AG04449 (cell line): ENCODE measurements around the gene BRSK1.
A peak's percentile ranks its signal among the peaks of the same experiment; 100 is the strongest.

Experiments
- CTCF ChIA-PET: fragments of 350-600 bp; formaldehyde crosslinking; extraction: SDS; loops from one replicate; lab custom pipeline; 2021; ENCODE audit warnings: antibody characterized with exemption; lab: Yijun Ruan, JAX
- POLR2A ChIA-PET: fragments of 400-600, 350-600 bp; formaldehyde crosslinking; extraction: SDS; loops from one replicate; lab custom pipeline; 2020; ENCODE audit warnings: antibody characterized with exemption, inconsistent platforms; lab: Yijun Ruan, JAX
- DNase-seq: peaks from one replicate; pipeline ENCODE4 v3.0.0-alpha.2; 2010; ENCODE audit warnings: low read depth, low spot score
- H3K4me3 ChIP-seq: 2 replicates; pipeline ENCODE4 v1.5.1; 2011; ENCODE audit warnings: low read depth, mild to moderate bottlenecking, control low read depth, low read length
- TF ChIP-seq, protein P1 (sequence below): IDR thresholded peaks from one replicate; pipeline ENCODE4 v1.5.1; 2011; ENCODE audit warnings: mild to moderate bottlenecking, moderate library complexity, low read length, control low read depth, inconsistent platforms; ENCODE audit not compliant: insufficient read depth; ENCODE audit errors: missing control alignments

Gene BRSK1

DNA sequence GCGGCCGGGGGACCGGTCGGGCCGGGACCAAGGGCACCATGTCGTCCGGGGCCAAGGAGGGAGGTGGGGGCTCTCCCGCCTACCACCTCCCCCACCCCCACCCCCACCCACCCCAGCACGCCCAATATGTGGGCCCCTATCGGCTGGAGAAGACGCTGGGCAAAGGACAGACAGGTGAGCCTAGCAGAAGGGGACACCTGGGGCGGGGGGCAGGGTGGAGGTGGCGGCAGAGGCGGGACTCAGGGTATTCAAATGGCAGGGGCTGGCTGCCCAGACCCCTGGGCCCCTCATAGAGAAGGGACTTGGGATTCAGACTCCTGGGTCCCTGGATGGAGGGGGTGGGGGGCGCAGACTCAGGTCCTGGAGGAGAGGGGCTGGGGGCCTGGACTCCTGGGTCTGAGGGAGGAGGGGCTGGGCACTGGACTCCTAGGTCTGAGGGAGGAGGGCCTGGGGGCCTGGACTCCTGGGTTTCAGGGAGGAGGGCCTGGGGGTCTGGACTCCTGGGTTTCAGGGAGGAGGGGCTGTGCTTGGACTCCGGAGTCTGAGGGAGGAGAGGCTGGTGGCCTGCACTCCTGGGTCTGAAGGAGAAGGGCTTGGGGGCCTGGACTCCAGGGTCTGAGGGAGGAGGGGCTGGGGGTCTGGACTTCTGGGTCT is 735 bp downstream of the BRSK1 start:
- DNase-seq = no peak
- ChIA-PET POLR2A (no interaction called here), CTCF (interaction anchor here (1.3 to 4.2 kb wide), 4 partner anchors 7 to 134 kb away, joined by 3 to 20 read pairs (median 4); partner anchors contain the start of gene DNAAF3)
- TF ChIP-seq, protein P1, sequence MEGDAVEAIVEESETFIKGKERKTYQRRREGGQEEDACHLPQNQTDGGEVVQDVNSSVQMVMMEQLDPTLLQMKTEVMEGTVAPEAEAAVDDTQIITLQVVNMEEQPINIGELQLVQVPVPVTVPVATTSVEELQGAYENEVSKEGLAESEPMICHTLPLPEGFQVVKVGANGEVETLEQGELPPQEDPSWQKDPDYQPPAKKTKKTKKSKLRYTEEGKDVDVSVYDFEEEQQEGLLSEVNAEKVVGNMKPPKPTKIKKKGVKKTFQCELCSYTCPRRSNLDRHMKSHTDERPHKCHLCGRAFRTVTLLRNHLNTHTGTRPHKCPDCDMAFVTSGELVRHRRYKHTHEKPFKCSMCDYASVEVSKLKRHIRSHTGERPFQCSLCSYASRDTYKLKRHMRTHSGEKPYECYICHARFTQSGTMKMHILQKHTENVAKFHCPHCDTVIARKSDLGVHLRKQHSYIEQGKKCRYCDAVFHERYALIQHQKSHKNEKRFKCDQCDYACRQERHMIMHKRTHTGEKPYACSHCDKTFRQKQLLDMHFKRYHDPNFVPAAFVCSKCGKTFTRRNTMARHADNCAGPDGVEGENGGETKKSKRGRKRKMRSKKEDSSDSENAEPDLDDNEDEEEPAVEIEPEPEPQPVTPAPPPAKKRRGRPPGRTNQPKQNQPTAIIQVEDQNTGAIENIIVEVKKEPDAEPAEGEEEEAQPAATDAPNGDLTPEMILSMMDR = no peak
- peak overlapping the region; percentile 63 for H3K4me3 ChIP-seq

DNA sequence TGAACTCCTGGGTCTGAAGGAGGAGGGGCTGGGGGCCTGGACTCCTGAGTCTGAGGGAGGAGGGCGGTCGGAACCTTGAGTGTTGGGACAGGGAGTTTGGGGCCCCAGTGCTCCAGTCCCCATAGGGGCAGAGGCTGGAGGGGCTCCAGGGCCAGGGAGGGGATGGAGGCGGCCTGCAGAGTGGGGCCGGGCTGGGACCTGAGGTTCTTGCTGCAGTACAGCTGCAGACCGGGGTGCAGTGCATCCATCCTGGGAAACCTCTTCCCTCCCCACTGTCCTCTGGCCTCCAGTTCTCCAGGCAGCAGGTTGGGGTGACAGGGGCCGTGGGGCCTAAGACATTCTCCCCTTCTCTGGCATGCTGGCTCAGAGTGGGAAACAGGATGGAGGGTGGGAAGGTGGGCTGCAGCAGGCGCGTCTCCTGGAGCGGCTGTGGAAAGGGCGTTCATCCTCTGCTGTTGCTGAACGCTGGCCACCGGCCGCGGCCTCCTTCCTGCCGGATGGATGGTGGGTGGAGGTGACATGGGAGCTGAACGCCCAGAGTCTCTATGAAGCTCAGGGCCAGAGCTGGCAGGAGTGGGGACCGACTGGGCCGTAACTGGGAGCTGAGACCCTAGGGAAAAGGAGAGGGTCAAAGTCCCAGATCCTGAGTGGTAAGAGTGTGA is 1.6 kb downstream of the BRSK1 start:
- DNase-seq = no peak
- TF ChIP-seq, protein P1 = no peak
- ChIA-PET CTCF (interaction anchor here (0.9 to 1.3 kb wide), 3 partner anchors 17 to 133 kb away, joined by 3 to 5 read pairs (median 4); no protein-coding TSS in a partner anchor), POLR2A (no interaction called here)
- H3K4me3 ChIP-seq = peak overlapping the region; percentile 63

DNA sequence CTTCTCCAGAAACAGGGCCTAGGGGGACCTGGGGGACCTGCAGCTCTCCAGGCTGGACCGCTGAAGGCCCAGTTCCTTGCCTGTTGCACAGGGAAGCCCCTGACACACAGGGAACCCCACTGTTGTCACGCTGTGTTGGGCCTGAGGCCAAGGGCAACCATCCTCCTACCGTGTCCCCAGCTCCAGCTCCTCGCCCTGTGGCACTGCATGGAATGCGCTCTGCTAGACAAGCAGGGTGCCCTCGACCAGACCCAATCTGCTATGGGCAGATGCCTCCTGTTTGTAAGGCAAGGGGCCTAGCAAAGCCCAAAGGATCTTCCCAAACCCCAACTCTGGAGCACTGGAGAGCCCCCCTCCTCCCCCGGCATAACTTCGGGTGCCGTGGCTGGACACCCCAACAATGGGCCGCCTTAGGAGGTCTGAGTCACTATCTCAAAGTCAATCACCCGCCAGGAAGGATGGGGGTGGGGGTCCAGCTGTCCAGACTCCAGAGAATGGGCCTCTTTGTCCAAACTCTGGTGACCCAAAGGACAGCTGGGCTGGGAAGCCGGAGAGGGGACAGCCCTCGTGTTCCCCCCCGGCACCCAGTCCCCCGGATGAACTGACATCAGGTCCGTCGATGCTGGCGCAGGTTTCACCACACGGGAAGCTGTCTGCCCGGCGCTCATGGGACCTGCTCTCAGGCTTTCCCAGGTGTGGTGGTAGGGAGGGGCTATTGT is 3.7 kb downstream of the BRSK1 start:
- H3K4me3 ChIP-seq = no peak overlapping the region
- ChIA-PET CTCF (interaction anchor here (0.8 to 9.3 kb wide), 4 partner anchors 10 to 131 kb away, joined by 3 to 127 read pairs (median 10); no protein-coding TSS in a partner anchor), POLR2A (interaction anchor here (1.1 kb wide), 1 partner anchor 28 kb away, joined by 3 read pairs; the partner anchor contains the start of gene PPP6R1)
- TF ChIP-seq, protein P1 = no peak
- DNase-seq = no peak

DNA sequence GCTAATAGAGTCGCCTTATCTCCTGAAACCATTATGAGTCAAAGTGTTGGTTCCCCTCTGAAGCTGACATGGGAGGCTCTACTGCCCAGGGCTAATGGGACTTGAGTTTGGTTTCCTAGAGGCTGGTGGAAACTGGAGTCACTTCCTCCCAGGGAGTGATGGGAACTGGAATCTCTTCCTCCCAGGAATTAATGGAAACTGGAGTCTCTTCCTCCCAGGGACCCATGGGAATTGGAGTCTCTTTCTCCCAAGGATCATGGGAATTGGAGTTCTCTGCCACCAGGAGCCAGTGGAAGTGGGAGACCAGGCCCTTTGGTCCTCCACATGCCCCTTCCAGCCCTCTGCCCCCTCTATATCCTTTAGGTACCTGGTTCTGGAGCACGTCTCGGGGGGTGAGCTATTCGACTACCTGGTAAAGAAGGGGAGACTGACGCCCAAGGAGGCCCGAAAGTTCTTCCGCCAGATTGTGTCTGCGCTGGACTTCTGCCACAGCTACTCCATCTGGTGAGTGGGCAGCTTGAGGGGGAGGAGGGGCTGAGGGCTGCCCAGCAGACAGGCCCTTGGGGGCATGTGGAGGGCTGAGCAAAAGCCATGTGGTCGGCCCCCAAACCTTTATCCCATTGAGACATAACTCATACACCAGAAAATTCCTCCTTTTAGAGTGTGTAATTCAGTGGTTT is 5.5 kb downstream of the BRSK1 start:
- CTCF ChIA-PET = interaction anchor here (1.6 to 9.3 kb wide), 3 partner anchors 9 to 129 kb away, joined by 9 to 127 read pairs (median 11); no protein-coding TSS in a partner anchor
- H3K4me3 ChIP-seq = no peak overlapping the region
- TF ChIP-seq, protein P1 = no peak
- POLR2A ChIA-PET = no interaction called here
- no peak for DNase-seq

DNA sequence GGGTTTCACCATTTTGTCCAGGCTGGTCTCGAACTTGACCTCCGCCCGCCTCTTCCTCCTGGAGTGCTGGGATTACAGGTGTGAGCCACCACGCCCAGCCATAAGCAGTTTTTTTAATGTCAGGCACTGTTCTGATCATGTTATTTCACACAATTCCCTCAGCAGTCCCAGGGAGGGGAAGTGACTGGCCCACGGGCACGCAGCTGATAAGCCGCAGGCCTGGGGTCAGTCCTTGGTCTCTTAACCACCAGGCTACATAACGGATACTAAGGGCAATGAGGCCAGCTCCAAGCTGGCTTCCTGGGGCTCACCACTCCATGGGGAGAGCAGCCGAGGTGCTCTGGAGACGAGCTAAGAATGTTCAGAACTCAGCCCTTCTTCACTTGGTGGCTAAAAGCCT is 13.5 kb downstream of the BRSK1 start:
- no peak overlapping the region for H3K4me3 ChIP-seq
- TF ChIP-seq, protein P1 = no peak
- CTCF ChIA-PET = interaction anchor here (2.8 kb wide), 1 partner anchor 9 kb away, joined by 11 read pairs; no protein-coding TSS in a partner anchor
- DNase-seq = no peak
- POLR2A ChIA-PET = no interaction called here
